Measurements from ENCODE around the gene EXOSC9. TPM values are rescaled to one million over a fixed set of nuclear protein-coding genes. Genes with fewer than 3 reads are reported as not detected.

The EXOSC9 gene
- total and polyA plus RNA-seq, 2 experiments from 2014 or later = 71.9 to 105 TPM

DNA sequence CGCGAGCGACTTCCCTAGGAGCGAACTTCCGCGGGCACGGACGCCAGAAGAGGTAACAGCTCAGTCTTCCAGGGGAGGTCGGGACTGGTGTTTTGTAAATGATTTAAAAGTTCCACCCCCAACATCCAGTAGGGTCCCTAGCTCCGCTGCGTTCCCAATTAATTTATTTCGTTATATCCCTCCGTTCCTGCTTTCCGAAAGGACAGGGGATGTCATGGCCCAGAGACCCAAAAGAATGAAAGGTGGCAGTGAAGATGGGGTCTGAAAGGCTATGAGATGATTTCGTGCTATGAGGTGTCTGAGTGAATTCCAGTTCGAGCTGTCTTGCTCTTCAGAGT, 35.8 kb upstream of the EXOSC9 start:
- Histone ChIP-seq H3K27ac (ENCODE audit: low read depth) (no peak overlapping the region), H3K4me1 (ENCODE audit: insufficient read depth) (peaks cover 20% of the 10 kb centered on the region), H3K36me3 (ENCODE audit: insufficient read depth) (no peaks in the 10 kb centered on the region), H3K9me2 (ENCODE audit: insufficient read depth) (no peaks in the 10 kb centered on the region), H3K4me3 (peak overlapping the region; percentile 80), H3K27me3 (ENCODE audit: insufficient read depth) (peaks cover 92% of the 10 kb centered on the region), H2AFZ (peak overlapping the region; percentile 95), H4K20me1 (replicated peaks; ENCODE audit: insufficient read depth) (no peaks in the 10 kb centered on the region), H3K4me2 (peak overlapping the region; percentile 86), H3K79me2 (replicated peaks; ENCODE audit: insufficient read depth) (no peaks in the 10 kb centered on the region), H3F3A (replicated peaks; ENCODE audit: low read depth) (no peaks in the 10 kb centered on the region)
- H3K36me3 Mint-ChIP-seq (ENCODE audit: low read depth) = no peaks in the 10 kb centered on the region
- peak; percentile 6 for ATAC-seq
- TF ChIP-seq EZH2 (IDR thresholded peaks at IDR 0.05; ENCODE audit: low read depth, unreplicated experiment) (peak; percentile 74), JUNB (IDR thresholded peaks at IDR 0.05; ENCODE audit: unreplicated experiment) (no peak)
- peak overlapping the region; percentile 82 for H3K4me3 Mint-ChIP-seq
- no peak for DNase-seq (ENCODE audit: low spot score)
- H3K27ac Mint-ChIP-seq = no peak overlapping the region
- H3K9me3 Mint-ChIP-seq = no peaks in the 10 kb centered on the region
- H3K27me3 Mint-ChIP-seq (ENCODE audit: insufficient read depth, low read depth, poor library complexity) = peaks cover 50% of the 10 kb centered on the region
- peaks cover 17% of the 10 kb centered on the region; the same call in 2 of the 3 replicates for H3K4me1 Mint-ChIP-seq

GRCh38 chr4:121765971-121766538, 35.1 kb upstream of the EXOSC9 start:
- no peaks in the 10 kb centered on the region for H4K20me1 ChIP-seq (replicated peaks; ENCODE audit: insufficient read depth)
- peak overlapping the region; percentile 86 for H3K4me2 ChIP-seq
- Mint-ChIP-seq H3K27me3 (ENCODE audit: insufficient read depth, low read depth, poor library complexity) (peaks cover 50% of the 10 kb centered on the region), H3K4me1 (peaks cover 17% of the 10 kb centered on the region; the same call in 2 of the 3 replicates), H3K27ac (no peak overlapping the region), H3K9me3 (no peaks in the 10 kb centered on the region), H3K4me3 (peak overlapping the region; percentile 82), H3K36me3 (ENCODE audit: low read depth) (no peaks in the 10 kb centered on the region)
- H3K4me3 ChIP-seq = peak overlapping the region; percentile 80
- H3F3A ChIP-seq (replicated peaks; ENCODE audit: low read depth) = no peaks in the 10 kb centered on the region
- DNase-seq (ENCODE audit: low spot score) (peak; percentile 57), ATAC-seq (peak; percentile 55)
- H3K27ac ChIP-seq (ENCODE audit: low read depth) = no peak overlapping the region
- peaks cover 20% of the 10 kb centered on the region for H3K4me1 ChIP-seq (ENCODE audit: insufficient read depth)
- H3K27me3 ChIP-seq (ENCODE audit: insufficient read depth) = peaks cover 85% of the 10 kb centered on the region
- H3K79me2 ChIP-seq (replicated peaks; ENCODE audit: insufficient read depth) = no peaks in the 10 kb centered on the region
- TF ChIP-seq, protein P1, sequence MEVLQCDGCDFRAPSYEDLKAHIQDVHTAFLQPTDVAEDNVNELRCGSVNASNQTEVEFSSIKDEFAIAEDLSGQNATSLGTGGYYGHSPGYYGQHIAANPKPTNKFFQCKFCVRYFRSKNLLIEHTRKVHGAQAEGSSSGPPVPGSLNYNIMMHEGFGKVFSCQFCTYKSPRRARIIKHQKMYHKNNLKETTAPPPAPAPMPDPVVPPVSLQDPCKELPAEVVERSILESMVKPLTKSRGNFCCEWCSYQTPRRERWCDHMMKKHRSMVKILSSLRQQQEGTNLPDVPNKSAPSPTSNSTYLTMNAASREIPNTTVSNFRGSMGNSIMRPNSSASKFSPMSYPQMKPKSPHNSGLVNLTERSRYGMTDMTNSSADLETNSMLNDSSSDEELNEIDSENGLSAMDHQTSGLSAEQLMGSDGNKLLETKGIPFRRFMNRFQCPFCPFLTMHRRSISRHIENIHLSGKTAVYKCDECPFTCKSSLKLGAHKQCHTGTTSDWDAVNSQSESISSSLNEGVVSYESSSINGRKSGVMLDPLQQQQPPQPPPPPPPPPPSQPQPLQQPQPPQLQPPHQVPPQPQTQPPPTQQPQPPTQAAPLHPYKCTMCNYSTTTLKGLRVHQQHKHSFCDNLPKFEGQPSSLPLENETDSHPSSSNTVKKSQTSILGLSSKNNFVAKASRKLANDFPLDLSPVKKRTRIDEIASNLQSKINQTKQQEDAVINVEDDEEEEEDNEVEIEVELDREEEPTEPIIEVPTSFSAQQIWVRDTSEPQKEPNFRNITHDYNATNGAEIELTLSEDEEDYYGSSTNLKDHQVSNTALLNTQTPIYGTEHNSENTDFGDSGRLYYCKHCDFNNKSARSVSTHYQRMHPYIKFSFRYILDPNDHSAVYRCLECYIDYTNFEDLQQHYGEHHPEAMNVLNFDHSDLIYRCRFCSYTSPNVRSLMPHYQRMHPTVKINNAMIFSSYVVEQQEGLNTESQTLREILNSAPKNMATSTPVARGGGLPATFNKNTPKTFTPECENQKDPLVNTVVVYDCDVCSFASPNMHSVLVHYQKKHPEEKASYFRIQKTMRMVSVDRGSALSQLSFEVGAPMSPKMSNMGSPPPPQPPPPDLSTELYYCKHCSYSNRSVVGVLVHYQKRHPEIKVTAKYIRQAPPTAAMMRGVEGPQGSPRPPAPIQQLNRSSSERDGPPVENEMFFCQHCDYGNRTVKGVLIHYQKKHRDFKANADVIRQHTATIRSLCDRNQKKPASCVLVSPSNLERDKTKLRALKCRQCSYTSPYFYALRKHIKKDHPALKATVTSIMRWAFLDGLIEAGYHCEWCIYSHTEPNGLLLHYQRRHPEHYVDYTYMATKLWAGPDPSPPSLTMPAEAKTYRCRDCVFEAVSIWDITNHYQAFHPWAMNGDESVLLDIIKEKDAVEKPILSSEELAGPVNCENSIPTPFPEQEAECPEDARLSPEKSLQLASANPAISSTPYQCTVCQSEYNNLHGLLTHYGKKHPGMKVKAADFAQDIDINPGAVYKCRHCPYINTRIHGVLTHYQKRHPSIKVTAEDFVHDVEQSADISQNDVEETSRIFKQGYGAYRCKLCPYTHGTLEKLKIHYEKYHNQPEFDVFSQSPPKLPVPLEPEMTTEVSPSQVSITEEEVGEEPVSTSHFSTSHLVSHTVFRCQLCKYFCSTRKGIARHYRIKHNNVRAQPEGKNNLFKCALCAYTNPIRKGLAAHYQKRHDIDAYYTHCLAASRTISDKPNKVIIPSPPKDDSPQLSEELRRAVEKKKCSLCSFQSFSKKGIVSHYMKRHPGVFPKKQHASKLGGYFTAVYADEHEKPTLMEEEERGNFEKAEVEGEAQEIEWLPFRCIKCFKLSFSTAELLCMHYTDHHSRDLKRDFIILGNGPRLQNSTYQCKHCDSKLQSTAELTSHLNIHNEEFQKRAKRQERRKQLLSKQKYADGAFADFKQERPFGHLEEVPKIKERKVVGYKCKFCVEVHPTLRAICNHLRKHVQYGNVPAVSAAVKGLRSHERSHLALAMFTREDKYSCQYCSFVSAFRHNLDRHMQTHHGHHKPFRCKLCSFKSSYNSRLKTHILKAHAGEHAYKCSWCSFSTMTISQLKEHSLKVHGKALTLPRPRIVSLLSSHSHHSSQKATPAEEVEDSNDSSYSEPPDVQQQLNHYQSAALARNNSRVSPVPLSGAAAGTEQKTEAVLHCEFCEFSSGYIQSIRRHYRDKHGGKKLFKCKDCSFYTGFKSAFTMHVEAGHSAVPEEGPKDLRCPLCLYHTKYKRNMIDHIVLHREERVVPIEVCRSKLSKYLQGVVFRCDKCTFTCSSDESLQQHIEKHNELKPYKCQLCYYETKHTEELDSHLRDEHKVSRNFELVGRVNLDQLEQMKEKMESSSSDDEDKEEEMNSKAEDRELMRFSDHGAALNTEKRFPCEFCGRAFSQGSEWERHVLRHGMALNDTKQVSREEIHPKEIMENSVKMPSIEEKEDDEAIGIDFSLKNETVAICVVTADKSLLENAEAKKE (CRISPR knock-in tag; IDR thresholded peaks at IDR 0.05) = no peak
- no peak overlapping the region for H2AFZ ChIP-seq
- no peaks in the 10 kb centered on the region for H3K9me2 ChIP-seq (ENCODE audit: insufficient read depth)
- no peaks in the 10 kb centered on the region for H3K36me3 ChIP-seq (ENCODE audit: insufficient read depth)

Data from GM23338 (cell line).